A549 (cell line): ENCODE data around the gene CAB39.

ENCODE experiments used
- CTCF ChIP-seq: fragments of >200 bp; sonication (Bioruptor Twin); formaldehyde crosslinking; IDR thresholded peaks from 3 replicates; pipeline ENCODE4 v1.5.1; 2016
- E2F6 ChIP-seq: IDR thresholded peaks from 2 replicates; pipeline ENCODE4 v1.6.1; 2012; ENCODE audit warnings: low read depth, borderline replicate concordance
- EHMT2 ChIP-seq: fragments of 200-600 bp; sonication (generic); IDR thresholded peaks from 2 replicates; pipeline ENCODE4 v1.6.1; 2016; ENCODE audit warnings: antibody characterized with exemption, low read depth, mild to moderate bottlenecking, moderate library complexity
- FOSL2 ChIP-seq, 2 experiments: fragments of 450-650 bp in 1 of 2; fragments of >200 bp in 1 of 2; sonication (Bioruptor Twin) in 1 of 2; formaldehyde crosslinking; IDR thresholded peaks; 2 replicates each; pipeline versions ENCODE4 v1.5.0 to v1.6.1; 2016 to 2020; ENCODE audit warnings: mild to moderate bottlenecking in 1 of 2, moderate library complexity in 1 of 2
- NR3C1 ChIP-seq: fragments of >200 bp; sonication (Bioruptor Twin); formaldehyde crosslinking; IDR thresholded peaks from 3 replicates; pipeline ENCODE4 v1.6.1; 2017
- POLR2A ChIP-seq: IDR thresholded peaks from 2 replicates; pipeline ENCODE4 v1.6.1; 2012; ENCODE audit warnings: mild to moderate bottlenecking, low read length
- RAD21 ChIP-seq, 2 experiments: fragments of >200 bp in 1 of 2; sonication (Bioruptor Twin) in 1 of 2; formaldehyde crosslinking in 1 of 2; IDR thresholded peaks in 1 of 2; conservative IDR thresholded peaks in 1 of 2; 2 replicates in 1 of 2; 3 replicates in 1 of 2; pipeline ENCODE4 v1.6.1; 2012 to 2018; ENCODE audit warnings: inconsistent platforms in 1 of 2
- RARB ChIP-seq: fragments of 250-450 bp; sonication (Bioruptor Pico); IDR thresholded peaks from 2 replicates; pipeline ENCODE4 v1.8.0; 2021; ENCODE audit warnings: mild to moderate bottlenecking, moderate library complexity

GRCh38 chr2:230738924-230739323 is 26.3 kb downstream of the CAB39 start:
- no peak for TF ChIP-seq CTCF
- TF ChIP-seq POLR2A = no peak
- TF ChIP-seq RAD21 (conservative IDR thresholded peaks at IDR 0.05 in 1 of 2, IDR thresholded peaks at IDR 0.05 in 1 of 2) = no peak
- no peak for TF ChIP-seq FOSL2 (IDR thresholded peaks at IDR 0.05)
- TF ChIP-seq FOSL2 (CRISPR knock-in tag; IDR thresholded peaks at IDR 0.05) = no peak
- TF ChIP-seq EHMT2 = no peak
- TF ChIP-seq RARB (CRISPR knock-in tag) = no peak
- TF ChIP-seq NR3C1 = no peak
- TF ChIP-seq E2F6 = no peak
